RKO (cell line): Measurements from ENCODE around the gene LARGE1.
"Not testable (repeated sequence)": the region's sequence is repeated elsewhere in the genome, so short reads cannot be mapped to it uniquely, and the experiment has no call there.

ENCODE experiments used
- DNase-seq: peaks from one replicate; pipeline ENCODE4 v3.0.0-alpha.2; 2016; ENCODE audit warnings: low spot score

Gene LARGE1

DNA sequence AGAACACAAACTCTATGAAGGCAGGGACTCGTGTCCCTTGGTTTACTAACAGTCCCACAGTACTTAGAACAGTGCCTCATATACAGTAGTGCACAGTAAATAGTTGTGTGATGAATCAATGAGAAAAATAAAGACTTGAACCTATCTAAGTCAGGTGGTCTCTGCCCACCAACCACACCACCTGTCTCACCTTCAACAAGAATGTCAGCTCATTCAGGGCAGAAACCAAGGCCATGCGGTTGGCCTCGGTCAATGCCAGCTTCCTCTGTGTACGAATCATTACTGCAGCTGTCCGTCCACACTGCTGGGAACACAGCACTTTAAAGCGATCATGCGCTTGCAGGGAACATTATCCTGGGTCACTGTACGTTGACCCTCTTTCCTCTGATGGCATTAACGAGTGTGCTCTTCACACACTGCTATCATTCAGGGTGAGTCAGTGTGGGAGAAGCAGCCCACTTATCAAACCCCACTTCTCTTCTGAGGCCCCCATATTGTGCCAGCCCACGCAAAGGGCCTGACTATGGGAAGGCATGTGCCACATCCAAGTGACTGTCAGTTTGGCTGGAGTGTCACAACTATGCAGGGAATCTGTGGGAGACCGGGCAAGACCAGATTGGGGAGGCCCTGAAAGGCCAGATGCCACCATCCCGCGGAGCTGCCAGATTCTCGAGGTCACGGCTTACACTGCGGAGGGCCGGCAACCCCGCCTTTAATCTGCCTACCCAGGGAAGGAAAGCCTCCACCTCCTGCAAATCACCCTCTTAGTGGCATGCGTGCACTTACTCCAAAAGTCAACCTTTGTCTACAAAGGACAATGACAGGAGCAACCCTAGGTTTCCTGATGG is 36.1 kb downstream of the LARGE1 start:
- DNase-seq, result no peak

GRCh38 chr22:33883561-33883960 is 36.7 kb downstream of the LARGE1 start:
- no peak for DNase-seq

- no peak for DNase-seq
Observed at GRCh38 chr22:33882991-33883390, 37.3 kb downstream of the LARGE1 start.

DNA sequence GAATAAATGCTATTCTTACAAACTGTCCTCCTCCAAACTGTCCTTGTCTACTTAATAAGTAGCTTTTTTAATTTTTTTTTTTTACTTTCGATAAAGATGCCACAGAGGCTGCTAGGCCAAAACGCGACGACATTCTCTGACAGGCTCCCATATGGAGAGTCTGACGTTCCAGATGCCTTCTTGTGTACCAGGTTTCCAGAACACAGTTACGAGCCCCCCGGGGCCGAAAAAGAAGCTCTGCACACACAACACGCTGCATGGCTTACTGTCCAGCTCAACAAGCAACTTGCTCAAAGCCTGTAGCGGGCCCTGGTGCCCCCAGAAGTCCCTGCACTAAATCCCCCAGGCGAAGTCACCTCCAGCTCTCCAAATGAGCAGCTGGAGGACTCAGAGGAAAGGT is 39.3 kb downstream of the LARGE1 start:
- no peak for DNase-seq

GRCh38 chr22:33879796-33880195 is 40.5 kb downstream of the LARGE1 start:
- DNase-seq, result no peak

DNA sequence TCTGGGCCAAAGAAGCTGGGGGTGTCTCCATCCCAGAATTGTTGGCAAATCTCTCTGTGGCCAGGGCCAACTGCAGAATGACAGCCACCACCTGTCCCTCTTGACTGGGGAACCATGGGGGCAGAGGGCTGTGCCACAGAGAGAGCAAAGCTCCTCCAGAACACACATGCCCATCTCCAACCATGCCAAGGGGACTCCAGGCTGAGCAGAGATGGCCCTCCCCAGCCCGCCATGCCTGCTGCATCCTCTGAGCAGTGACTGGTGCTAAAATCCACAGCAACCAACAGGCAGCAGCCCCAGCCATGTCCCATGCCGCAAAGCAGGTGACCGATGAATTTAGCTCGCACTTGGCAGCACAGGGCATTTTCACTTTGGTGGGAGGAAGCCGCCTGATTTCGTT is 45.0 kb downstream of the LARGE1 start:
- DNase-seq, result no peak

- no peak for DNase-seq
Observed at GRCh38 chr22:33874206-33874605, 46.1 kb downstream of the LARGE1 start.

GRCh38 chr22:33873666-33874065 is 46.6 kb downstream of the LARGE1 start:
- DNase-seq, result no peak

- DNase-seq, result no peak
Observed at GRCh38 chr22:33873186-33873585, 47.1 kb downstream of the LARGE1 start.

DNA sequence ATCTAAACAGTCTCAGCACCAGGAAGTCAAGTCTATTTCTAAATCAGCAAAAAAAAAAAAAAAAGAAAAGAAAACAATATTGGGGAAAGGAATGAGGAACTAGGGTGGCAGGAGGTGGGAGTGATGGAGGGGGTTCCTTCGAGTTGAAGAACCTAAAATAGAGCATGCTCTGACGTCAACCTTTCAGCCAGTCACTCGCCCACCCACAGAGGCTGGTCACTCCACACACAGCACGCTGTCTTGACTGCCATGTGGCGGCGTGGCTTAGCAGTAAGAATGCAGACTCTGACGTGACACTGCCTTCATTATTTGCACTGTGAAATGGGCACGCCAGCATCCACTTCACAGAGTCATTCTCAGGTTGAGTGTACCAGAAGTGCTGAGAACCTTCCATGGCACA is 48.3 kb downstream of the LARGE1 start:
- no peak for DNase-seq

GRCh38 chr22:33869946-33870345 is 50.3 kb downstream of the LARGE1 start:
- no peak for DNase-seq

- DNase-seq, result no peak
Observed at GRCh38 chr22:33867971-33868370, 52.3 kb downstream of the LARGE1 start.

DNA sequence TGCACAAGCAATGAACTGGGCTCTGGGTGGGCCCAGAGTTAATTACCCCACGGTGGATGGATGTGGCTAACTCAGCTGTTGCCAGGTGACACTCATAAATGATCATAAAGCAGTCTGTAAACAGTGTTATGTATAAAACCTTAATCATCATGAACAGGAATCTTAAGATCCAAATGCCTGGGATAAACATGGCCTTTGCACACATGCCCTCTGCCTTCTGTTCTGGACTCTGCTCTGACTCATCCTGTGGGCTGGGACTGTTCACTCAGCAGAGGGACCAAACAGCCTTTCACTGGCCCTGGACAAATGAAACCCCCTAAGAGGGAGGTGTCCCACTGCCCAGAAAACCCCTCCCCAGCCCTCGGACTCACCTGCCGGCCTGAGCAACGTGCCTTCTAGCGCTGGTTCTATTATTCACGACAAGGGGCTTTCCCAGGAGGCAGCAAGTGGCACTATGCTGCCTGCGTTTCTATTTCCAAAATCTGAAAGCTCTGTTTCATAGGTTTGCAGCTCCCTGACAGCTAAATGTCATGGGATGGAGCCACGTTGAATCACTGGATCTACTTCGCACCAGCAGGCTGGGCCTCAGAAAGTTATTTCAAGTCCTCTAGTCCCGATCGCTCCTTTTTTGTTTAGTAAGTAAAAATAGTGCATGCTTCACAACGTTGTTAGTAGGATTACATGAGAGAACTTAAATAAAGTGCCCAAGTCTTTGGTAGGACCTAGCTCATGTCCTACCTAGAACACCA is 53.0 kb downstream of the LARGE1 start:
- peak; percentile 11 for DNase-seq

DNA sequence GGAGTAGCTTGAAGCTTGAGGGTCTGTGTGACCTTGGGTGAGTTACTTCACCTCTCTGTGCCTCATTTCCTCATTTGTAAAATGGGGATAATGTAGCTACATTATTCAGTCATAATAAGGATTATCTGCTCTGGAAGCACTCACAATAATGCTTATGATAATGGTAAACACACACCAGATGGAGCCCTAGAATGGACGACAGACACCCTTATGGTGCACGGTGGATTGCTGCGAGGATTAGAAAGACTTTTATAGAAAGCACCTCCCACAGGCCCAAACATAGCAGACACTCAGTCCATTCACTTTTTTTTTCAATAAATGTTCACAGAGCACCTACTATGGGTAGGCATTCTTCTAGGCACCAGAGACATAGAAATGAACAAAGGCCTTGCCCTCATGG is 53.8 kb downstream of the LARGE1 start:
- no peak for DNase-seq

DNA sequence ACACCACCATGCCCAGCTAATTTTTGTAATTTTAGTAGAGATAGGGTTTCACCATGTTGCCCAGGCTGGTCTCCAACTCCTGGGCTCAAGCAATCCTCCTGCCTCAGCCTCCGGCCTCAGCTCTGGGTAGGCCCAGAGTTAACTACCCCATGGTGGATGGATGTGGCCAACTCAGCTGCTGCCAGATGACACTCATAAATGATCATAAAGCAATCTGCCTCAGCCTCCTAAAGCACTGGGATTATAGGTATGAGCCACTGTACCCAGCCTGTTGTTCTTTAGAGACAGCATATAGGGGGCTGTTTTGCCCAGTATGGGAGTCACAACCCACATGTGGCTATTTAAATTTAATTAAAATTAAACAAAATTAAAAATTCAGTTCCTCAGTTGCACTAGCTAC is 54.3 kb downstream of the LARGE1 start:
- no peak for DNase-seq

DNA sequence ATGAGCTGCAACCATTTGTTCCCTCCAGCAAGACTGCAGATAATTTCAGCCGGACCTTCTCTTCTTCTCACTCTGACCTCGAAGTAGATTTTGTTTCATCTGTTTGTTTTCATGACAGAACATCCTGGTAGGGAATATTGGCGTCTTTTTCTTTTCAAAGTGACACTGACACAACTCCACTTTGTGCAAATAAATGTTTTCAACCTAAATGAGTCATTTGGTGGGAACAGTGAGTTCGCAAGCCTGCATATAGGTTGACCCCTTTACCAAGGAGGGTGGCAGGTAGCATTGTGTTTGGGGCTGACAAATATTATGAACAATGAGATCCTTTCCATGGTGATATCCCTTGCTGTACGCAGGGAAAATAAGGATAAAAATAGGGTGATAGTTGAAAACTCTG is 55.0 kb downstream of the LARGE1 start:
- DNase-seq, result no peak

DNA sequence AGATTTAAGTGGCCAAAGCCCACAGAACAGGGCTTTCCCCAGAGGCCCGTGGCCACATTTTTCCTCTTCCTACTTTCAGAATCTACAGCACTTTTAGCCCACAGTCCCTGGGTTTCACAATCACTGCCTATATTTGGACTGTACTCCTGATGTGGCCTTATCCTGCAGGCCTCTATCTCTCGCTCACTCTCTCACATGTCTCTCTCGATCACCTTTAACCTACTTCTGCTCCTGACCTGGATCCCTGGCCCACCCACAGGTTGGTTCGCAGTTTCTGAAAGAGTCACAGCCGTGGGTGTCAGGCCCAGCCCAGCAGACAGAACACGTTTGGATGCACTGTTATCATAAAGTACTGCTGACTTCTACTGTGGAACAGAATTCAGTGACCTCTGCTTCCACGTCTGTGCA is 55.5 kb downstream of the LARGE1 start:
- DNase-seq, result no peak

- no peak for DNase-seq
Observed at GRCh38 chr22:33861216-33861875, 58.9 kb downstream of the LARGE1 start.

GRCh38 chr22:33860386-33860785 is 59.9 kb downstream of the LARGE1 start:
- DNase-seq, result no peak

GRCh38 chr22:33859311-33859710 is 61.0 kb downstream of the LARGE1 start:
- DNase-seq, result no peak

- DNase-seq, result not testable (repeated sequence)
Observed at GRCh38 chr22:33858653-33859052, 61.6 kb downstream of the LARGE1 start.

GRCh38 chr22:33857767-33858166 is 62.5 kb downstream of the LARGE1 start:
- DNase-seq, result not testable (repeated sequence)

- no peak for DNase-seq
Observed at GRCh38 chr22:33854724-33855123, 65.6 kb downstream of the LARGE1 start.
